ENCODE measurements around the gene CTAG1A.
"Not testable (repeated sequence)": the region's sequence is repeated elsewhere in the genome, so short reads cannot be mapped to it uniquely, and the experiment has no call there.

- not testable (repeated sequence) for TF ChIP-seq POLR2A (IDR thresholded peaks at IDR 0.05; ENCODE audit: low read length); ZFP36 (IDR thresholded peaks at IDR 0.05; ENCODE audit: borderline replicate concordance, partially characterized antibody); JUN (IDR thresholded peaks at IDR 0.05)
Measured at GRCh38 chrX:154575076-154575475, 9.9 kb upstream of the CTAG1A start.
